ENCODE results near the gene SIRT5.
A peak's percentile ranks its signal among the peaks of the same experiment; 100 is the strongest.

SIRT5 gene

GRCh38 chr6:13554929-13555333, 19.5 kb upstream of the SIRT5 start:
- DNase-seq = no peak

- no peak for DNase-seq
These were observed 16.6 kb upstream of the SIRT5 start for GRCh38 chr6:13557841-13558240.

DNA sequence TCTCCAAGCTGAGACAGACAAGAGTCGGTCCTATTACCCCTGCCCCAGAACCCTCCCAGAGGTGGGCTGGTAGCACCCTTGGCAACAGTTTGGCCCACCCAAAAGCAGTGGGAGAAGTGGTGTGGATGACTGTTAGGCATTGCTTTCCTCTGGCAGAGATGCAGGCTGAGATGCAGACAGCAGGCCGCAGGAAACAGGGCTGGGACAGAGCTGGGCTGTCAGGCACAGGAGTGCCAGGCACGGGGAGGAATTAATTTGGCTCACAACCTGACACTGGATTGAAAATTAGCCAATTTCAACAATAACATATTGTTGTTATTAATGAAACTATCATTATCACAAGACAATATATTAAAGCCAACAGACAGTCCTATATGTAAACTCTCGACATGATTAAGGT, 15.7 kb upstream of the SIRT5 start:
- DNase-seq = no peak

DNA sequence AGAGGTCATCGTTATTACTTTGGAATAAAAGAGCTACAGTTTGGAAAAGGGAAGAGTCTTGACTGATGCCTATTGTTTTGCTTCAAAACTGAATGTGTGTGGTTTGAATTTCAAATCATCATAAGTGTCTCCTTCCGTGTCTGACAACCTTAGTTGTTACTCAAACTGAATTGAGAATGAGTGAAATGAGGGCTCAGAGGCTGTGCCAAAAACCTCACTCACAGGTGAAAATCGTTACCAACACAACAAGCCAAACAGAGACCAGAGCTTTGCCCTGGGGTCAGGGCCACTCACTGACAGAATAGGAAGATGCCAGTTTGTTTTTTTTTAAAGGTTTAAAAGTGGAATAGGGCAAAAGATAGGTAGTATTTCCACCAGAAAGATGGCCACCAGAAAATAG, 15.2 kb upstream of the SIRT5 start:
- no peak for DNase-seq

DNA sequence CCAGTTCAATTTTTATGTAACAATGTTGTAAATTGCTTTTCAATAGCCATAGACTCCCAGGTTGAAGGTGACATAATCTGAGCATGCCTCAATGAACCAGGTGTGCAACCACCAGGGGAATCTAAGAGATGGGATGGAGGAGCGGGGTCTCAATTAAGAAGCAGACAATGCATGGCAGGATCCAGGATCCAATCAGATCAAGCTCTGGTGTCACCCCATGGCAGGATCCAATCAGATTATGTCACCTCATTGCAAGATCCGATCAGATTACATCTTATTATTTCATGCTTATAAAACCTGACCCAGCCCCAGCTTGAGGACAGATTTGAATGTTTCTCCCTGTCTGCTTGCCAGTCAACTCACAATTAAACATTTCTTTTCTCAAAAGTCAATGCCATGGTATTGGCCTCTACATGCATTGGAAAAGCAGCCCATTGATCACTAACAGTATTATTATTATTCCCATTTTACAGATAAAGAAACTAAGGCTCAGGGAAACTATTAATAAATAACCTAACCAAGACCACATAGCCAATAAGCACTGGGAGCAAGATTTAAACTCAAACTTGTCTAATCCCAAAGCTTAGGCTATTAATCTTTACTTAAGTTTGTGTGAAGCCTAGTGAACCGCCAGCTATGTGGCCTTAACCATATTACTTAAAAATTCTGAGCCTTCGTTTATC, 14.3 kb upstream of the SIRT5 start:
- DNase-seq = no peak

DNA sequence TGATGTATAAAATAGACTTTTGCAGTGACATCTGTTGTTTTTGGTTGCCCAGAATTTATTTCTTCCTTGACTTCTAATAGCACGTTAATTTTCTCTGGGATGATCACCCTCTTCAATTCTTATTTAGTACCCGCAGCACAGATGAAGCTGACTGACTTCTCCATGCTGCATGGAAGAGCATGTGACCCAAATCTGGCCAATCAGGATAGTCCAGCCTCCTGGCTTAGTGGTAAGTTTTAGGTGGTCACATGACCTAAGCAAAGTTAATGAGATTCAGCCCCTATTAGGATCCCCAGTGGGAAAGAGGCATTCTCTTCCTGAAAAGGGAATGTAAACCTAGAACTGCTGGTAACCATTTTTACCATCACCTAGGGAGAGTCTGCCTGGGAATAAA, 13.8 kb upstream of the SIRT5 start:
- no peak for DNase-seq

DNA sequence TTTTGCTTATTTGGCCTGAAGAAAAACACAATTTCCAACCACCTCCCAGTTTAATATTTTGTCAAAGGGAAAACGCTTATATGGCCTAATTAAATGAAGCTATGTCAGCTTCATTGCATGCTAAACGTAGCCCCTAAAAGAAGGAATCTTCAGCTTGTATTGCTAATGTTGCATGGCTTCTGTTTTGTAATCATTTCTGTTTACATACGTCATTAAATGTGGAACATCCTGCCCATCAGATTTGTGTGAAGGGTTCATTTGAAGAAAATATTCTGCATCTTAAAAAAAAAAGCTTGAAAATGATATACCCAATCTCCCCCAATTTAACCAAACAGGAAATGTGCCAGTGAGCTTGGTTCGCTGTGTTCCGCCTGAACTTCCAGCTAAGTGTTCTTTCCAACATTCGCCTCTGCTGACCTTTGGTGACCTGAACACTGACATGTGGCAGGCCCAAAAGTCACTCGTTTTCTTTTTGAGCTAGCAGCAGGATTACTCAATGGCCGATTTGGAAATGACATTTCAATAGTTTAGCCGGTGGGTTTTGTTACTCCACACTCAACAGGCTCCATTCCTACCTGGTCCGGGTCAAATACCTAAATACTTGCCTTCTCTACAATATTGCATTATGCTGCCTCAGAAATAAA, 12.7 kb upstream of the SIRT5 start:
- no peak for DNase-seq

DNA sequence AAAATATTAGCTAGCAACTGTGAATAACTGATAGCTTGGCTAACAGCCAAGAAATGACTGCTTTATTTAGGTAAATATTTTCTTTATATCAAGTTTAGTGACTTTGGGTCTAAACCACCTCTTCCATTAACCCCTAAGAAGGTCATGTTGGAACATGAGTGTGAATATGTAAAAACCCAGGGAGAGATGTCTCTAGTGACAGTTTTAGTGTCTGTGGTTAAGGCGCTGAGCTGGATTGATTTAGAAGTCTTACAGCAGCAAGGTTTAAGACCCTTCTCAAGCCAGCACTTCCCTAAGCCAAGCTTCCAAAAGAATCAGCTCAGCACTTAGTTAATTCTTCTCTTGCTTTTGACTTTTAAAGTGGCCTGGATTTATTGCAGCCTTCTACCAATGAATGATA, 11.4 kb upstream of the SIRT5 start:
- DNase-seq = no peak

GRCh38 chr6:13565921-13566320, 8.5 kb upstream of the SIRT5 start:
- no peak for DNase-seq

- DNase-seq = no peak
These were observed 7.9 kb upstream of the SIRT5 start for GRCh38 chr6:13566500-13566899.

GRCh38 chr6:13568970-13569369, 5.4 kb upstream of the SIRT5 start:
- DNase-seq = no peak

DNA sequence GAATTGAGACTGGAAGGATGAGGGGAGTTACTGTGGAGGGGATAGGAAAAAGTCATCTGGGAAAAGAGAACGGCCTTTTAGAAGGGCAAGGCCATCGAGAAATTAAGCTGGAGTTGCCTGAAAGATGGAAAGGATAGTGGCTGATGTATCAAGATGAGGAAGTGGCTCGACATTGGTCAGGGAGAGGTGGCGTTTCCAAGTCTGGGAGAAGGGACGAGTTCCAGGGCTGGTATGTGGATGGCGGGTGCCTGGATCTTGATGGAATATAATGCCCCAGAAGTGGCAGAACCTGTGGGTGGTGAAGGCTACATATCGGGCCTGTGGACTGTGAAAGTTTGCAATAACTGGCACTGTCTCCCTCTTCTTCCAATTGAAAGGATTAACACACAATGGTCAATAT, 2.2 kb upstream of the SIRT5 start:
- no peak for DNase-seq

DNA sequence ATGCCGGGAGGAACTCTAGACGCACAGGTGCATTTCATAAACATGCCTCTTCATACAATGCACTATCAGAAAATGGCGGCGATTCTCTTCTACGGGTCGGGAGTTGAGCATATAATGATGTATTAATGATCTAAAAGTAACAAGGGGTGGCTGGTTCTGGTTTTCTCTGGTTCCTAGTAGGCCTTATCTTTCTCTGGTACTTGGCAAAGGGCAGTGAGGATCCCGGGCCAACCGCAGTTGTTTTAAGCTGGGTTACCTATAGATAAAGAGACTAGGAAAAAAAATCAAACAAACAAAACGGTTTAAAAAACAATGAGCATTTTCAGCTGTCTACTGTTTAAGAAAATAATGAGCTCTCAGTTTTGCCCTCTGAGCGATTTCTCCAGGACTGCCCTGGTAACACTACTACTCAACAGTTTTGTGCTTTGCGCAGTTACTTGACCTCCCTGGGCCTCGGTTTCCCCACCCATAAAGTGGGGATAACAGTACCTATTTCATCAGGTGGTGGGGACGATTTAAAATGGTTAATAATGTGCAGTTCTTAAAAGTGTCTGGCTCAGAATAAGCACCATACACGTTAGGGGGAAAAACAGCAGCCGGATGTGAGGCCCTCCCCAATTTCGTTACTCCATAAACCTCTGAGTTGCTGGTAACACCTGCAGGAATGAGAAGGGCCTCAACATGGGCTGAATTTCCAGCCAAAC, 1.3 kb upstream of the SIRT5 start:
- DNase-seq = peak; percentile 59

- peak; percentile 59 for DNase-seq
These were observed 711 bp upstream of the SIRT5 start for GRCh38 chr6:13573669-13574110.

- peak; percentile 97 for DNase-seq
These were observed 241 bp upstream of the SIRT5 start for GRCh38 chr6:13574149-13574570.

DNA sequence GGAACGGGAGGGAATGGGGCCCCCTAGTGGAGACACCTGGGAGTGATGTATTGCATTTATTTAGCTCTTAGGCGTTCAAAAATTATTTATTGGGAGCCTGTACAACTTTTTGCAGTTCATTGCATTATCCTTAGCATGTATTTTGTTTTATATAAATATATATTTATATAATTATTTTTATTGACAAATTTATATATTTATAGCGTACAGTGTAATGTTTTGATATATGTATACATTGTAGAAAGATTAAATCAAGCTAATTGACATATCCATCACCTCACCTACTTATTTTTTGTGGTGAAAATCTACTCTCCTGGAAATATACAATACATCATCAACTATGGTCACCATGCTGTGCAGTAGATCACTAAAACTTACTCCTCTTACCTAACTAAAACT, 975 bp downstream of the SIRT5 start:
- DNase-seq = no peak

DNA sequence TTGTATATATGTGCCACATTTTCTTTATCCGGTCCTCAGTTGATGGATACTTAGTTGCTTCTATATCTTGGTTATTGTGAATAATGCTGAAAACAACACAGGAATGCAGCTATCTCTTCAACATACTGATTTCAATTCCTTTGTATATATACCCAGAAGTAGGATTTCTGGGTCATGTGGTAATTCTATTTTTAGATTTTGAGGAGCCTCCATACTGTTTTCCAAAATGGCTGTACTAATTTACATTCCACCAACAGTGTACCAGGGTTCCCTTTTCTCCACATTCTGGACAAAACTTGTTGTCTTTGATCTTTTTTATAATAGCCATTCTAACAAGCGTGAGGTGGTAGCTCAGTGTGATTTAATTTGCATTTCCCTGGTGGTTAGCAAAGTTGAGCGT, 1.6 kb downstream of the SIRT5 start:
- DNase-seq = no peak

DNA sequence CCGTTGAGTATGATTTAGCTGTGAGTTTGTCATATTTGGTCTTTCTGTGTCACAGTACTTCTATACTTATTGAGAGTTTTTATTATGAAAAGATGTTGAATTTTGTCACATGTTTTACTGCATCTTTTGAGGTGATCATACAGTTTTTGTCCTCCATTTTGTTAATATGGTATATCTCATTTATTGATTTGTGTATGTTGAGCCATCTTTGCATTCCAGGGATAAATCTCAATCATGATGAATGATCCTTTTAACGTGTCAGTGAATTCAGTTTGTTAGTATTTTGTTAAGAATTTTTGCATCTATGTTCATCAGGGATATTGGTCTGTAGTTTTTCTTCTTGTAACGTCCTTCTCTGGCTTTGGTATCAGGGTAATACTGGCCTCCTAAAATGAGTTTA, 3.5 kb downstream of the SIRT5 start:
- no peak for DNase-seq

GRCh38 chr6:13579911-13580310, 5.5 kb downstream of the SIRT5 start:
- DNase-seq = no peak

DNA sequence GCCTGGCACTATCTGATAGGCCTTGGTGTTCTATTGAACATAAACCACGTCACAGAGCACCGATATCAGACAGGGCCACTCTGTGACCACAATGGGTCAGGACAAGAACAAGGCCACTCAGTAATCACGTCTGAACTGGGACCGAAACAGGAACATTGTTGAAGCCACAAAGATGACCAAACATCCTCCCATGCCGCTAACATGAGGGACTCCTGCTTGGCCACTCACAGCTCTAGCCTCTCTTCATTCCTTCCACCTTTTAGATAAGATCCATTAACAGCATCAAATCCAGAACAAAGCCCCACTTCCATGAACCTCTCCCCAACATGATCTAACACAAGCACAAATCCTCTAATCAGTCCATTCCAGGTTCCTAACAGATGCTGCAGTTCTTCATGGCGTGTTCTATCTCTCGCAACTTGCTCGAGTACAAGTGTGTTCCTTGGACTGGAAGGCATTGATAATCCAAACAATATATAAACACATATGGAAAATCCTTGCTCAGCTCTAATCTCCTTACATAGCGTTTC, 7.4 kb downstream of the SIRT5 start:
- DNase-seq = no peak

GRCh38 chr6:13586603-13587542, 12.5 kb downstream of the SIRT5 start:
- DNase-seq = no peak

DNA sequence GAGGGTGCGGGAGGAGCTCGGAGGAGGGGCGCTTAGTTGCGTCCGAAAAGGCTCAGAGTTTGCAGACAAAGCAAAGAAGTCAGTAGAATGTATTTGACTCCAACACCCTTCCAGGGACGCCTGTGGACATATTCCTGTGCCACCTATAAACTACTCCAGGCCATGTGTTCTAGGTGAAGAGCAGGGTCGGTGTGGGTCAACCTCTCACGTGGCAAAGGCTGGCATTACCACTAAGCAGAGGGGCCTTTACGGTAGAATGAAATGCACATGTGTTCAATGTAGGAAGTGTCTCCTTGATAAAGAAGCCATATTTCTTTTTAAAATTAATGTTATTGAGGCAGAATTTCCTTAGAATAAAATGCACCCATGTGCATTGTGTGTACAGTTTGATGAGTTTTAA, 15.4 kb downstream of the SIRT5 start:
- no peak for DNase-seq
